Hematopoietic multipotent progenitor cell treated with erythropoietin and hydrocortisone succinate and interleukin-3 and kit ligand, for 6 days (in vitro differentiated cells): Measurements from ENCODE around the gene SLC13A4.
"Not testable (repeated sequence)": the region's sequence is repeated elsewhere in the genome, so short reads cannot be mapped to it uniquely, and the experiment has no call there.

Source experiments
- DNase-seq: peaks from one replicate; pipeline ENCODE4 v3.0.0-alpha.2; 2015

Gene SLC13A4

GRCh38 chr7:135747366-135747765 is 19.4 kb upstream of the SLC13A4 start:
- DNase-seq = no peak

GRCh38 chr7:135745703-135746312 is 17.8 kb upstream of the SLC13A4 start:
- no peak for DNase-seq

GRCh38 chr7:135744938-135745702 is 17.1 kb upstream of the SLC13A4 start:
- no peak for DNase-seq

- DNase-seq = no peak
These were observed 16.1 kb upstream of the SLC13A4 start for GRCh38 chr7:135743907-135744731.

GRCh38 chr7:135742371-135742770 is 14.4 kb upstream of the SLC13A4 start:
- no peak for DNase-seq

GRCh38 chr7:135741905-135742304 is 13.9 kb upstream of the SLC13A4 start:
- no peak for DNase-seq

- DNase-seq = no peak
These were observed 12.9 kb upstream of the SLC13A4 start for GRCh38 chr7:135740889-135741288.

- not testable (repeated sequence) for DNase-seq
These were observed 9.3 kb upstream of the SLC13A4 start for GRCh38 chr7:135737306-135737647.

- DNase-seq = no peak
These were observed 8.8 kb upstream of the SLC13A4 start for GRCh38 chr7:135736586-135737305.

GRCh38 chr7:135734343-135734689 is 6.3 kb upstream of the SLC13A4 start:
- DNase-seq = no peak

GRCh38 chr7:135733603-135734342 is 5.8 kb upstream of the SLC13A4 start:
- DNase-seq = no peak

- DNase-seq = no peak
These were observed 3.1 kb upstream of the SLC13A4 start for GRCh38 chr7:135731131-135731530.

GRCh38 chr7:135729230-135729629 is 1.2 kb upstream of the SLC13A4 start:
- no peak for DNase-seq

- no peak for DNase-seq
These were observed 894 bp downstream of the SLC13A4 start for GRCh38 chr7:135726911-135727673.

- DNase-seq = no peak
These were observed 1.7 kb downstream of the SLC13A4 start for GRCh38 chr7:135726276-135726788.

- DNase-seq = no peak
These were observed 4.6 kb downstream of the SLC13A4 start for GRCh38 chr7:135723411-135723810.

- DNase-seq = no peak
These were observed 6.7 kb downstream of the SLC13A4 start for GRCh38 chr7:135721198-135721820.

- no peak for DNase-seq
These were observed 8.3 kb downstream of the SLC13A4 start for GRCh38 chr7:135719688-135720087.

GRCh38 chr7:135718794-135719437 is 9.1 kb downstream of the SLC13A4 start:
- DNase-seq = no peak

- no peak for DNase-seq
These were observed 9.8 kb downstream of the SLC13A4 start for GRCh38 chr7:135718219-135718618.

- no peak for DNase-seq
These were observed 10.3 kb downstream of the SLC13A4 start for GRCh38 chr7:135717693-135718092.
